ENCODE measurements around the gene TM9SF2.

DNA sequence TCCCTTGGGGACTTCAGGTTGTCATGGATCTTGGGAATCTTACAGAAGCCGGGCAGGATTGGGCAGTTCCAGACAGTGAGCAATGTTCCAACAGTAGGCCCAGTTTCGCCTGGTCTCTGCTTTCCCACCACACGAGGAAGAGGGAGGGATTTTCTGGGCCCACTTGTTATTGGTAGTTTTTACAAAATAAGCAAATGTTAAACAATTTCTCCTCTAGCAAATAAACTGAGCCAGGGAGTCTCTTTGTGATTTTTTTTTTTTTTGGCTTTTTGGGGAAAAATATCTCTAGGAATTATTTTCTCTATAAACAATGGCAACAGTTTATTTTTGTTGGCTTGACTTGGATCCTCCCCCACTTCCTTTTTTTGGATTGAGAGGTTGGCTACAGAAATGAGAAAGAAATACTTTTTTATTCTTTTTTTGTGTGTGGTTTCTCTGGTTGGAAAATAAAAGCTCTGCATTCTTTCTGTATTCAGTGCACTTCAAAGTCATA is 89.3 kb downstream of the TM9SF2 start:
- TF ChIP-seq GATA3 (IDR thresholded peaks at IDR 0.05; ENCODE audit: low read depth, low read length) (no peak), GATA2 (IDR thresholded peaks at IDR 0.05; ENCODE audit: low read depth, low read length) (no peak)

All from SH-SY5Y (cell line).